Measurements from ENCODE around the gene SATB2.
A peak's percentile ranks its signal among the peaks of the same experiment; 100 is the strongest.

The SATB2 gene

GRCh38 chr2:199457147-199458008, at the start of gene SATB2:
SATB2 (minus strand) TSS chr2:199457939; CDS start chr2:199456037, 1,902 bp downstream.
- no peak for DNase-seq

GRCh38 chr2:199505755-199506403, 48.1 kb upstream of the SATB2 start:
- DNase-seq = no peak

GRCh38 chr2:199503148-199503547, 45.4 kb upstream of the SATB2 start:
- no peak for DNase-seq

- DNase-seq = no peak
Measured at GRCh38 chr2:199499005-199499404, 41.3 kb upstream of the SATB2 start.

GRCh38 chr2:199495147-199495546, 37.4 kb upstream of the SATB2 start:
- DNase-seq = no peak

- DNase-seq = no peak
Measured at GRCh38 chr2:199490049-199490448, 32.3 kb upstream of the SATB2 start.

GRCh38 chr2:199488772-199489400, 31.1 kb upstream of the SATB2 start:
- DNase-seq = peak; percentile 5

GRCh38 chr2:199485732-199486335, 28.1 kb upstream of the SATB2 start:
- peak; percentile 10 for DNase-seq

- DNase-seq = no peak
Measured at GRCh38 chr2:199484927-199485326, 27.2 kb upstream of the SATB2 start.

GRCh38 chr2:199480966-199481365, 23.2 kb upstream of the SATB2 start:
- no peak for DNase-seq

- DNase-seq = no peak
Measured at GRCh38 chr2:199477277-199477834, 19.6 kb upstream of the SATB2 start.

- no peak for DNase-seq
Measured at GRCh38 chr2:199471443-199472057, 13.8 kb upstream of the SATB2 start.

GRCh38 chr2:199470672-199471442, 13.1 kb upstream of the SATB2 start:
- no peak for DNase-seq

- DNase-seq = no peak
Measured at GRCh38 chr2:199470361-199470671, 12.6 kb upstream of the SATB2 start.

GRCh38 chr2:199469514-199470360, 12.0 kb upstream of the SATB2 start:
- no peak for DNase-seq

- DNase-seq = no peak
Measured at GRCh38 chr2:199468561-199469513, 11.1 kb upstream of the SATB2 start.

- DNase-seq = no peak
Measured at GRCh38 chr2:199467066-199467822, 9.5 kb upstream of the SATB2 start.

GRCh38 chr2:199466692-199467065, 8.9 kb upstream of the SATB2 start:
- no peak for DNase-seq

All from NCI-H774 (cell line).